Pons (tissue), 1 donor: Measurements from ENCODE around the gene FOXD1.
"Not testable (repeated sequence)": the region's sequence is repeated elsewhere in the genome, so short reads cannot be mapped to it uniquely, and the experiment has no call there.

Experiments
- DNase-seq: peaks from one replicate; pipeline ENCODE4 v3.0.0-alpha.2; 2016; ENCODE audit warnings: low spot score

Gene FOXD1

GRCh38 chr5:73448463-73449136 lies at the start of gene FOXD1:
Gene FOXD1 (minus strand): TSS chr5:73448777. CDS start chr5:73448362, 415 bp downstream.
- DNase-seq, result peak; percentile 27

- peak; percentile 42 for DNase-seq
Measured at GRCh38 chr5:73497497-73498056, 49.0 kb upstream of the FOXD1 start.

DNA sequence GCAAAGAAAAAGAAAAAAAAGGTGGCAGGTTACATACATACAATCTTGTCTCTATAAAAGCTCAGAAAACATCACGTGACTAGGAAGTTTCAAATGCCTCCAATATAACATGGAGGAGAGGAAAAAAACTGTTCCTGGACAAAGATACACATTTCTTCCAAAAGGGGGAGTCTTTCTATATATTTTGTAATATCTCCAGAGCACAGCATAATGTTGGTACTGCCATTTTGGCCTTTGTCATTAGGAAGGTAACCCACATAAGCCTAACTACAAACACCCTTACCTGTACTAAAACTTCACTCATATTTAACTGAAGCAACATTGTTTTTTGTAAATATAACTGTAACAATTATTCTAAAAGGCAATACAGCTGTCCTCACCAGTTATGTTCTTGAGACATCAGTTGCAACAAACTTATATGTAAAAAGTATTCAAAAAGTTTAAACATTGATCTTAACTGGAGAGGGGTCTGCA lies 48.4 kb upstream of the FOXD1 start:
- peak; percentile 30 for DNase-seq

DNA sequence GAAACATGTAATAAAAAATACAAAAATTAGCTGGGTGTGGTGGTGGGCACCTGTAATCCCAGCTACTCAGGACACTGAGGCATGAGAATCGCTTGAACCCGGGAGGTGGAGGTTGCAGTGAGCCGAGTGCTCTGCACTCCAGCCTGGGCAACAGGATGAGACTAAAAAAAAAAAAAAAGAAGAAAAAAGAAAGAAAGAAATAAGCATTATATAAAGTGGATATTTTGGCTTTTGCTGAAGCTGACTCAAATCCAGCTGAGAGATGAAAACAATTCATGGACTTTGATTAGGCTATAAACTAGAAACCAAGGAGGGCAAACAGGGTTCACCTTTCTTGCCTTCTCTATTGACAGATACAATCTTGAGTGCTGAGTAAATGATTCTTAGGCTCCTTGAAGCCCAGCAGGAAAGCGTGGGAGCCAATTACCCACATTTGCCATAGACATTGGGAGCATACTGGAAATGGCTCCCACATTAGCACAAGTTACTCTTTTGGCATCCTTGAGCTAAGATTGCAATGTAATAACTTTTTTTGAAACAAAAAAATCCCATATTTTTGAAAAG lies 47.3 kb upstream of the FOXD1 start:
- DNase-seq, result no peak

DNA sequence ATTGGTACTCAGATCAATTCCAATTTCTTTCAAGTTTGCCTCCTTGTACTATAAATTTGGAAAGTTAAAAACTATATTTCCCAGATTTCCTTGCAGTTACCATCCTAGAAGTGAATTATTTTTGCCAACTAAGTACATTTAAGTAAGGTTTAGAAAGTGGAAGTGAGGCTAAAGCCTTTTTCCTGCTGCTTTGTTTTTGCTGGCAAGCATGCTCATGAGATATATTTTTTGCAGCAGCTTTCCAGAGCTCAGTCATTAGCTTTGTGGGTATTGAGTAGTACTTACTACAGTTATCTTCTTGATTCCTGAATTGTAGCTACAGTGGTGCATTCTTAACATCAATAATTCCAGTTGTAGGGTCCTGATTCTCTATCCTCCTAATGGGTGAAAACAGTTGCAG lies 46.1 kb upstream of the FOXD1 start:
- DNase-seq, result no peak

DNA sequence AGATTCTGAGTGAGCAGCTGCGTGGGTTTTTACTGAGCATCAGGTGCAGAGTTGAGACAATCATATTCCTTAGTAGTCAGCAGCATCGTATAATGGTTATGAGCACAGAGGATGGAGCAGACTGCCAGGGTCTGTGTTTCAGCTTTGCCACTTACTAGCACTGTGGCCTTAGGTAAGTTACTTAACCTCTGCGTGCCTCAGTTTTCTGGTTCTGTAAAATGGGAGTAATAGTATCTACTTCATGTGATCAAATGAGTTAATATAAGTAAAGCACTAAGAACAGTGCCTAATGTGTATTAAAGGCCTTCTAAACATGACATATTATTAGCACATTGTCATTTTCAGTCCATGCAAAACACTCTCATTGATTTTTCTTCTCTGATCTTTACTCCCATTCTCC lies 44.8 kb upstream of the FOXD1 start:
- no peak for DNase-seq

DNA sequence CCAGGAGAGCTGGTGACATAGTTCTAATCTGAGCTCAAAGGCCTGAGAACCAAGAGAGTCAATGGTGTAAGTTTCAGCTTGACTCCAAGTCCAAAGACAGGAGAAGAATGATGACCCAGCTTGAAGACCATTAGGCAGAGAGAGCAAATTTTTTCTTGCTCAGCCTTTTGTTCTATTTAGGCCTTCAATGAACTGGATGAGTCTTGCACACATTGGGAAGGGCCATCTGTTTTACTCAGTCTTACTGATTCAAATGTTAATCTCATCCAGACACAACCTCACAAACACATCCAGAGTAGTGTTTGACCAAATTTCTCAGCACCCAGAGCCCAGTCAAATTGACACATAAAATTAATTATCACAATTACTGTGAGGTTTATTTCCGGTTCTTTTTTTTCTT lies 42.6 kb upstream of the FOXD1 start:
- no peak for DNase-seq

- DNase-seq, result no peak
Measured at GRCh38 chr5:73490088-73490487, 41.5 kb upstream of the FOXD1 start.

GRCh38 chr5:73488806-73489205 lies 40.2 kb upstream of the FOXD1 start:
- no peak for DNase-seq

DNA sequence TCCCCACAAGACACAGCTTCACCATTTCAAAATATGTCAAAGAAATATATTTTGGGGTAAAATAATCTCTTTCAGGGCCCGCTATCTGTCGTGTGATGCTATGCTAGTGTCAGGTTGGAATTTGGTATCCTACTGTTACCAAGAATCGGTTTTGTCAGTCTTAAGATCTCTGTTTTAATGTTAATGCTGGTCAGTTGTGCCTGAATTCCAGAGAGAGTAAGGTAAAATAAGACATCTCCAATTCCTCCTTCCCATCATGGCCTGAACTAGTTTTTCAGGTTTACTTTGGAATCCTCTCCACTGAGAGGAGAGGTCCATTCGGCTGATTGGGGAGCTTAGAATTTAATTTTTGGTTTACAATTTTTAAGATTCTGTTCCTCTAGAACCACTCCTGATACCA lies 39.2 kb upstream of the FOXD1 start:
- no peak for DNase-seq

GRCh38 chr5:73487257-73487656 lies 38.7 kb upstream of the FOXD1 start:
- DNase-seq, result not testable (repeated sequence)

- DNase-seq, result no peak
Measured at GRCh38 chr5:73486119-73486899, 37.7 kb upstream of the FOXD1 start.

GRCh38 chr5:73485715-73486114 lies 37.1 kb upstream of the FOXD1 start:
- no peak for DNase-seq

DNA sequence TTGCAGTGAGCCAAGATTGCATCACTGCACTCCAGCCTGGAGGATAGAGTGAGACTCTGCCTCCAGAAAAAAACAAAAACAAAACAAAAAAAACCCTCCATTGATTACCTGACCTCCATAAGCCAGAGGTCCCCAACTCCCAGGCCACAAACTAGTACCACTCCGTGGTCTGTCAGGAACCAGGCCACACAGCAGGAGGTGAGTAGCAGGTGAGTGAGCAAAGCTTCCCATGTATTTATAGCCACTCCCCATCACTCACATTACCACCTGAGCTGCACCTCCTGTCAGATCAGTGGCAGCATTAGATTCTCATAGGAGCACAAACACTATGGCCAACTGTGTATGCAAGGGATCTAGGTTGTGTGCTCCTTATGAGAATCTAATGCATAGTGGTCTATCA lies 35.9 kb upstream of the FOXD1 start:
- no peak for DNase-seq

DNA sequence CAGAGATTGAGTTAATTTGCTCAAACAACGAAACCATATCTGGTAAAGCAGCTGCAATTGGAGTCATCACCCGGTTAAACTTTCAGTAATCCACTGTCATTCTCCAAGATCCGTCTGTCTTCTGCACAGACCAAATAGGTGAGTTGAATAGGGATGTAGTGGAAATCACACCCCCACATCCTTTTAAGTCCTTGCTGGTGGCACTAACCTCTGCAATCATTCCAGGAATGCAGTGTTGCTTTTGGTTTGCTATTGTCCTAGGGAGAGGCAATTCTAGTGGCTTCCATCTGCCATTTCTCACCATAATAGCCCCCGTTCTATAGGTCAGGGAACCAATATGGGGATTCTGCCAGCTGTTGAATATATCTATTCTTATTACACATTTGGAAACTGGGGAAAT lies 35.1 kb upstream of the FOXD1 start:
- DNase-seq, result no peak

DNA sequence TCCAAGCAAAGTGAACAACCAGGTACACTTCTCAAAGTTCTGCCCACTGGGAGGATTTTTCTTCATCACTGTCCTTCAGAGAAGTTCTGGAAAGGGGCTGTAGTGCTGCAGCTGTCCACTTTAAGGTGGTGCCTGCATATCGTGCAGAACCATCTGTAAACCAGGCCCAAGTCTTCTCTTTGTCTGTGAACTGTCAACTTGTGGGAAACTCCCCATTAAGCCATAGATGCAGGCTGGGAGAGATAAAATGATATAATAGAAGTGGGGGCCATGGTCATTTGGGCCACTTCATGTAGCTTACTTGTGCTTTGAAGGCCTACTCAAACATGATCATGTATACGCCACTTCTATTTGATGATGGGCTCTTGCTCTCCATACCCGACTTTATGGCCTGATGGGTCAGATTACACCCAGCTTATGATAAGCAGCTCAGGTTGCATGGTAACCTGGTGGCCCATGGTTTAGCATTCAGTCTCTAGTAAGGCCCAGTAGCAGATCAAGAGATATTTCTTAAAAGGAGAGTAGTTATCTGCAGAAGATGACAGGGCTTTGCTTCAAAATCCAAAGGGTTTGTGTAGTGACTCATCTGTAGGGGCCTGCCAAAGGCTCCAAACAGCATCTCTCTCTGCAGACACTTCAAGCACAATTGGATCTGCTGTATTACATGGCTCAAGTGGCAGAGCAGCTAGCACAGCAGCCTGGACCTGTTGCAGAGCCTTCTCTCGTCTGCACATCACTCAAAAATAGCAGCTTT lies 34.0 kb upstream of the FOXD1 start:
- no peak for DNase-seq

DNA sequence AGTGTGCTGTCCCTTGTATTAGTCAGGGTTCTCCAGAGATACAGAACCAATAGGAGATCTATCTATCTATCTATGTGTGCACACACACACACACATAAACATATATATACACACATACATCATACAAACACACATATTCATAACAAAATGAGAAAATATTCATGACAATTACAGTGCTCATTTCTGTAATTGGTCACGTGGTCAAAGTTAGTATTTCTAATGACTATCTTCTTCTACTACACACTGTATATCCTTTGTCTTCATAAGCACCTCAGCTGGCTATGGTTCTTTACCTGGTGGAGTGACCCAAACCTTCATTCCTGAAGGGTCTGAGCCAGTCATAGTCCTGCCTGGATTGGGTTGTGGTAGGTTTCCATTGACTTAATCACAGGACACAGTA lies 31.9 kb upstream of the FOXD1 start:
- no peak for DNase-seq

GRCh38 chr5:73472116-73472515 lies 23.5 kb upstream of the FOXD1 start:
- no peak for DNase-seq

DNA sequence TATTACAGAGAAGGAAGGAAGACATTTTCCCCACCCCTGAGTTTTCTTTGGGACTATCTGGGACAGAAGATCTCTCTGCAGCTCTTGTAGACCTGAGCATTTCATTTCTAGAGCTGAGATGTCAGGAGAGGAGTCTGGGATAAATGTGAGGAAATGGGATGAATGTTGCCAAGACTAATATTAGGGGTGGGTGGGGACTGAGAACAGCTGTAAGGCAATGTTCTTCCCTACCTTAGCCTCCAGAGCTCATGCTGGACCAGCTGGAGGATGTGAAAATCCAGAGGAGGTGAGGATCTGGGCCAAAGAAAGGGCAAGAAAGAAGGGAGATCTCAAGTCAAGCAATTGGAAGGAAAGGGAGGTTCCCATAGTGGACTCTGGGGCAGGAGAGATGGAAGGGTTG lies 23.1 kb upstream of the FOXD1 start:
- DNase-seq, result no peak

- no peak for DNase-seq
Measured at GRCh38 chr5:73469878-73470277, 21.3 kb upstream of the FOXD1 start.

DNA sequence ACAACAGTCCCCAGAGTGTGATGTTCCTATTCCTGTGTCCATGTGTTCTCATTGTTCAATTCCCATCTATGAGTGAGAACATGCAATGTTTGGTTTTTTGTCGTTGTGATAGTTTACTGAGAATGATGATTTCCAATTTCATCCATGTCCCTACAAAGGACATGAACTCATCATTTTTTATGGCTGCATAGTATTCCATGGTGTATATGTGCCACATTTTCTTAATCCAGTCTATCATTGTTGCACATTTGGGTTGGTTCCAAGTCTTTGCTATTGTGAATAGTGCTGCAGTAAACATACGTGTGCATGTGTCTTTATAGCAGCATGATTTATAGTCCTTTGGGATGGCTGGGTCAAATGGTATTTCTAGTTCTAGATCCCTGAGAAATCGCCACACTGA lies 20.1 kb upstream of the FOXD1 start:
- not testable (repeated sequence) for DNase-seq
